Stimulated activated effector memory CD8-positive, alpha-beta T cell treated with anti-CD3 and anti-CD28 coated beads, Interleukin-12 subunit alpha, Interleukin-12 subunit beta, amount 100 ng/mL, for 72 hours (primary cell): ENCODE data around the gene TMEM132C.
A peak's percentile ranks its signal among the peaks of the same experiment; 100 is the strongest.

Experiments
- ATAC-seq: fragments of 150-1000 bp; cut with Tn5 transposase; 2 replicates; pipeline ENCODE4 v1.10.0; 2021
- DNase-seq, 2 donors: peaks; one replicate each; pipeline ENCODE4 v3.0.0; 2021 to 2022; ENCODE audit warnings: low spot score in 2 of 2
- H3K27ac Mint-ChIP-seq: one replicate; pipeline ENCODE4 v1.8.0; 2022; ENCODE audit warnings: mild to moderate bottlenecking, mixed read lengths
- H3K36me3 Mint-ChIP-seq: one replicate; pipeline ENCODE4 v1.8.0; 2022; ENCODE audit warnings: mild to moderate bottlenecking, mixed read lengths
- H3K4me1 Mint-ChIP-seq: one replicate; pipeline ENCODE4 v1.8.0; 2022; ENCODE audit warnings: mixed read lengths
- H3K4me3 Mint-ChIP-seq: one replicate; pipeline ENCODE4 v1.8.0; 2022; ENCODE audit warnings: mild to moderate bottlenecking, mixed read lengths
- H3K9me3 Mint-ChIP-seq: one replicate; pipeline ENCODE4 v1.8.0; 2022; ENCODE audit warnings: mixed read lengths

TMEM132C gene

DNA sequence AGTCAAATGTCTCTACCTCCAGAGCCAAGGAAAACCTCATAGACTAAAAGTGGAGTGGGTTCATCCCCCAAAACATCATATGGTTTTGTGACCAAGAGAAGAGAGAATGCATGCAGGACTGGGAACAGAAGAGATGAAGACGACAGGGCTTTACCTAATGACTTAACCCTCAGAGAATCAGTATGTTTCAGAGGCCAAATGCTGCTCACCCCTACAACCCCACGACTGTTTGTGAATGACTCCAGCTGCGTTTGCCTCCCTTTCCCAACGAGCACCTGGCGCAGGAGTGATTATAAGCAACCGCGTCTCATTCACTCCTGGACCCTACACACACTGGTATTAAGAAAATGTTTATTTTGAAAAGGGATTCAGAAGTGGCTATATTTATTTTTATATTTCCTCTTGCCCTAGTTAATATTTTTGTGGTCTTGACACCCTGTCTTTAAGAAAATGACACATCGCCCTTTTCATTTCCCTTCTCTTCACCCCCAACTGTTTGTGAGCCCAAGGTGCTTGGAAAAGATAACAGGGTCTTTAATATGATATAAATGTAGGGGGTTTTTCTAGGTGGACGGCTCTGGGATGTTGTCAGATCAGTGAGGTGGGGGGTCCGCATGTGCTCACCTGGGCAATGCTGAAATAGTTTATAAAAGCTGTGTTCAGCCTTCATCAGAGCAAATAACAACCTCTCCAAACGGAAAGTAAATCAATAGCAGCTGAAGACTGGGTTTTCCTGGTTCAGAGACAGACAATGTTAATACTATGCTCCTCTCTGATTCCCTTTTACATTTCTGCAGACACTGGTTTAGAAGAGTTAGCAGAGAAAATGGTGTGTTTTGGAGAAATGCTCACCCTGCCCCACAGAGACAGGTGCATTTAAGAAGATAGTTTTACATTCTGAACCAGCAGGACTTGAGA lies 479.1 kb downstream of the TMEM132C start:
- Mint-ChIP-seq H3K36me3 (no peaks in the 10 kb centered on the region), H3K9me3 (no peaks in the 10 kb centered on the region), H3K4me3 (peak overlapping the region; percentile 41), H3K4me1 (peaks cover 63% of the 10 kb centered on the region), H3K27ac (peak overlapping the region; percentile 66)
- DNase-seq (no peak), ATAC-seq (peak; percentile 60)

DNA sequence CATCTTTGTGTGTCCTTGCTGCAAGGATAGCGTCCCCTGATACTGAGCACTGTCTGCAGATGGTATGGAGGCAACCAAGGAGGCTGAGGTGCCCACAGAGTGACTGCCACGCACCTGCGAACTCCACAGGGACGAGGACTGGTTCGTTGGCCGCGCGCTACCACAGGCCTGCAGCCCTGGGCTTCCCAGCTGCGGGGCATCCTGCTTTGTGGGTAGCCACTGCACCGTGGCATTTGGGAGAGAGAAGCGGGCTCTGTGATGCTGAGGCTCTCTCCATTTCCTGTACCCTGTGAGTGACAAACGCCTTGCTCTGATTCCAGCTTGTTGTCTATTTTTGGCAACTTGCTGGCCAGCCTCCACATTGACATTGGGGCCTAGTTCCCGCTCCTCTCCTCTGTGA lies 480.5 kb downstream of the TMEM132C start:
- Mint-ChIP-seq H3K9me3 (no peaks in the 10 kb centered on the region), H3K4me3 (no peak overlapping the region), H3K36me3 (no peaks in the 10 kb centered on the region), H3K27ac (peak overlapping the region; percentile 50), H3K4me1 (peaks cover 57% of the 10 kb centered on the region)
- ATAC-seq = no peak
- no peak for DNase-seq

- H3K27ac Mint-ChIP-seq = no peak overlapping the region
- H3K4me1 Mint-ChIP-seq = peaks cover 27% of the 10 kb centered on the region
- no peak for DNase-seq
- H3K9me3 Mint-ChIP-seq = peaks cover 3% of the 10 kb centered on the region
- no peak overlapping the region for H3K4me3 Mint-ChIP-seq
- no peak for ATAC-seq
- peaks cover 6% of the 10 kb centered on the region for H3K36me3 Mint-ChIP-seq
These were observed 485.4 kb downstream of the TMEM132C start for GRCh38 chr12:128752386-128752785.

- H3K4me3 Mint-ChIP-seq = no peak overlapping the region
- no peak overlapping the region for H3K27ac Mint-ChIP-seq
- peaks cover 3% of the 10 kb centered on the region for H3K9me3 Mint-ChIP-seq
- peaks cover 6% of the 10 kb centered on the region for H3K36me3 Mint-ChIP-seq
- H3K4me1 Mint-ChIP-seq = peaks cover 16% of the 10 kb centered on the region
- ATAC-seq (no peak), DNase-seq (no peak)
These were observed 486.5 kb downstream of the TMEM132C start for GRCh38 chr12:128753438-128753837.

GRCh38 chr12:128754275-128754674 lies 487.3 kb downstream of the TMEM132C start:
- no peak for DNase-seq
- Mint-ChIP-seq H3K9me3 (peaks cover 3% of the 10 kb centered on the region), H3K36me3 (peaks cover 6% of the 10 kb centered on the region), H3K4me1 (peaks cover 15% of the 10 kb centered on the region), H3K27ac (peak overlapping the region; percentile 72), H3K4me3 (no peak overlapping the region)
- peak; percentile 99 for ATAC-seq

GRCh38 chr12:128755566-128755965 lies 488.6 kb downstream of the TMEM132C start:
- ATAC-seq (no peak), DNase-seq (no peak)
- Mint-ChIP-seq H3K36me3 (peaks cover 6% of the 10 kb centered on the region), H3K9me3 (peaks cover 3% of the 10 kb centered on the region), H3K27ac (no peak overlapping the region), H3K4me1 (peaks cover 15% of the 10 kb centered on the region), H3K4me3 (no peak overlapping the region)
